Measurements from ENCODE around the gene GYG1. TPM values are rescaled to one million over a fixed set of nuclear protein-coding genes. Genes with fewer than 3 reads are reported as not detected.
A peak's percentile ranks its signal among the peaks of the same experiment; 100 is the strongest.

The GYG1 gene
- total RNA-seq, 1 experiment from 2014 or later = 75.2 TPM

DNA sequence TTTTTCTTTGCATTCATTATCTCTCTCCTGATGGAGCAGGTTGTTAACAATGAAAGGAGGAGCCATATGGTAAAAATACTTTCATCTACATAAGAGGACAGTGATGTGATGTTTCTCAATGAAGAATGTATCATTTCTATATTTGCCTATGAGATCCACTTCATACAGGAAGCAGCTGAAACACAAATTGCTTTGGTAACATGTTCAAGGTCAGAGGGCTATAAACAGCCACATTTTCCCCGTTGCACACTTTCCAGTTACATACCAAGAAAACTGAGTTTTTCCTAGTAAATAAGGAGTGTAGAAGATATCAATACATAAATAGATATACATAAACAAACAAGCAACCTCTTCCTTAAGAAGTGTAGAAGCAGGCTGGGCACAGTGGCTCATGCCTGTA, 32.6 kb upstream of the GYG1 start:
- H3K4me1 ChIP-seq (ENCODE audit: control insufficient read depth, insufficient read depth, low read length) = peaks cover 6% of the 10 kb centered on the region
- ChIA-PET POLR2A (no interaction called here), CTCF (no interaction called here)
- no peaks in the 10 kb centered on the region for H3K9me3 ChIP-seq (ENCODE audit: control insufficient read depth, insufficient read depth, low read depth, low read length)
- TF ChIP-seq CTCF (IDR thresholded peaks at IDR 0.05) = no peak
- TF ChIP-seq SIN3A (IDR thresholded peaks at IDR 0.05; ENCODE audit: borderline replicate concordance, insufficient read depth, low read depth, low read length) = no peak
- TF ChIP-seq REST (IDR thresholded peaks at IDR 0.05; ENCODE audit: insufficient read depth in 1 of 2, low read depth in 2 of 2, low read length in 1 of 2) = no peak
- TF ChIP-seq TCF7L2 (IDR thresholded peaks at IDR 0.05; ENCODE audit: low read depth, low read length) = no peak
- TF ChIP-seq POLR2AphosphoS5 (IDR thresholded peaks at IDR 0.05; ENCODE audit: low read depth, low read length) = no peak
- DNase-seq (ENCODE audit: low read depth, low spot score) = no peak
- no TSS peak for BruUV-seq (replicated peaks)
- no peaks in the 10 kb centered on the region for H3K36me3 ChIP-seq (ENCODE audit: control insufficient read depth, insufficient read depth, low read length)
- ATAC-seq = no peak
- H3K27me3 ChIP-seq (ENCODE audit: control insufficient read depth, insufficient read depth, low read length) = no peaks in the 10 kb centered on the region
- no peak overlapping the region for H3K4me3 ChIP-seq (ENCODE audit: low read depth in 2 of 2, low read length in 2 of 2)
- in situ Hi-C loops (cut with HindIII; ENCODE audit: low pct_unique_long_range_greater_than_20kb, low sequenced_read_pairs) (no loop called here), intact Hi-C loops (cut with micrococcal nuclease; ENCODE audit: unreplicated experiment) (loop anchor here (5.0 to 10.0 kb wide), 4 partner anchors 164 to 526 kb away; partner anchors contain the start of gene TM4SF18)
- H3K27ac ChIP-seq (ENCODE audit: low read length) = no peak overlapping the region

GRCh38 chr3:148962513-148962912, 28.8 kb upstream of the GYG1 start:
- ChIA-PET CTCF (no interaction called here), POLR2A (no interaction called here)
- TF ChIP-seq CTCF (IDR thresholded peaks at IDR 0.05) = peak; percentile 26; the same call in 1 of the 2 replicates
- TF ChIP-seq REST (IDR thresholded peaks at IDR 0.05; ENCODE audit: insufficient read depth in 1 of 2, low read depth in 2 of 2, low read length in 1 of 2) = peak; percentile 40 to 62; a peak in 1 of 4 replicates
- TF ChIP-seq POLR2AphosphoS5 (IDR thresholded peaks at IDR 0.05; ENCODE audit: low read depth, low read length) = no peak
- intact Hi-C loops (cut with micrococcal nuclease; ENCODE audit: unreplicated experiment) (no loop called here), in situ Hi-C loops (cut with HindIII; ENCODE audit: low pct_unique_long_range_greater_than_20kb, low sequenced_read_pairs) (no loop called here)
- Histone ChIP-seq H3K9me3 (ENCODE audit: control insufficient read depth, insufficient read depth, low read depth, low read length) (no peaks in the 10 kb centered on the region), H3K27me3 (ENCODE audit: control insufficient read depth, insufficient read depth, low read length) (no peaks in the 10 kb centered on the region), H3K4me3 (ENCODE audit: low read depth in 2 of 2, low read length in 2 of 2) (no peak overlapping the region), H3K27ac (ENCODE audit: low read length) (no peak overlapping the region), H3K36me3 (ENCODE audit: control insufficient read depth, insufficient read depth, low read length) (no peaks in the 10 kb centered on the region), H3K4me1 (ENCODE audit: control insufficient read depth, insufficient read depth, low read length) (no peaks in the 10 kb centered on the region)
- 0 out of 2 replicates have a peak, but pooled peaks have one; percentile 50 for ATAC-seq
- DNase-seq (ENCODE audit: low read depth, low spot score) = no peak
- no TSS peak for BruUV-seq (replicated peaks)

Measured in Panc1 (cell line).